HepG2 (cell line): Measurements from ENCODE around the gene ZFR2. TPM values are rescaled to one million over a fixed set of nuclear protein-coding genes. Genes with fewer than 3 reads are reported as not detected.

ENCODE experiments used
- FOSL2 ChIP-seq: sonication (generic); formaldehyde crosslinking; IDR thresholded peaks from 2 replicates; pipeline ENCODE4 v1.4.0; 2020; ENCODE audit warnings: missing genetic modification reagents
- GABPA ChIP-seq, 2 experiments: IDR thresholded peaks; 2 replicates each; pipeline ENCODE4 v1.6.1; 2011 to 2016; ENCODE audit warnings: low read depth in 2 of 2, low read length in 1 of 2, missing biosample characterization in 1 of 2, missing genetic modification characterization in 1 of 2
- GPN1 ChIP-seq: sonication (generic); formaldehyde crosslinking; IDR thresholded peaks from 2 replicates; pipeline ENCODE4 v1.5.1; 2020; ENCODE audit warnings: missing genetic modification reagents, borderline replicate concordance
- NCOA2 ChIP-seq: sonication (generic); formaldehyde crosslinking; IDR thresholded peaks from 2 replicates; pipeline ENCODE4 v1.8.0; 2022; ENCODE audit warnings: inconsistent platforms
- NFIB ChIP-seq: sonication (generic); formaldehyde crosslinking; IDR thresholded peaks from 2 replicates; pipeline ENCODE4 v1.9.0; 2021; ENCODE audit warnings: missing genetic modification reagents, mild to moderate bottlenecking, borderline replicate concordance
- PHF8 ChIP-seq: sonication (generic); formaldehyde crosslinking; IDR thresholded peaks from 2 replicates; pipeline ENCODE4 v1.5.0; 2020; ENCODE audit warnings: missing genetic modification reagents
- RFX5 ChIP-seq: IDR thresholded peaks from 2 replicates; pipeline ENCODE4 v1.6.1; 2011; ENCODE audit warnings: low read depth, low read length, improper control_type of control experiment
- SUZ12 ChIP-seq: fragments of 150-350 bp; IDR thresholded peaks from 2 replicates; pipeline ENCODE4 v1.6.1; 2014; ENCODE audit warnings: low read depth, low read length
- YY1 ChIP-seq: IDR thresholded peaks from 2 replicates; pipeline ENCODE4 v1.6.1; 2011; ENCODE audit warnings: low read length, low read depth, moderate library complexity, mild to moderate bottlenecking; ENCODE audit not compliant: insufficient read depth, insufficient replicate concordance
- ZNF24 ChIP-seq: fragments of 450-650 bp; IDR thresholded peaks from 2 replicates; pipeline ENCODE4 v1.6.1; 2017; ENCODE audit warnings: antibody characterized with exemption, mild to moderate bottlenecking
- ZNF256 ChIP-seq: sonication (generic); formaldehyde crosslinking; conservative IDR thresholded peaks from 2 replicates; pipeline ENCODE4 v1.4.0; 2020; ENCODE audit warnings: missing genetic modification reagents
- ZNF3 ChIP-seq: IDR thresholded peaks from 2 replicates; pipeline ENCODE4 v1.7.0; 2017; ENCODE audit warnings: inconsistent platforms
- ZZZ3 ChIP-seq: sonication (generic); formaldehyde crosslinking; IDR thresholded peaks from 2 replicates; pipeline ENCODE4 v1.4.0; 2020; ENCODE audit warnings: missing genetic modification reagents, mild to moderate bottlenecking, borderline replicate concordance
- polyA plus RNA-seq, 8 experiments: library from polyadenylated mRNA; depleted of rRNA in 3 of 8; stranded (reverse) in 7 of 8; unstranded in 1 of 8; fragments of >200 nt; fragmentation: Illumina TruSeq in 4 of 8; extraction: Trizol in 4 of 8; gene quantifications; 2 replicates each; pipeline versions ENCODE4 v1.2.1 to v1.2.3, GENCODE V29; 2011 to 2016; ENCODE audit warnings: low read depth in 4 of 8, missing spikeins in 1 of 8, mixed read lengths in 1 of 8; ENCODE audit not compliant: insufficient read depth in 1 of 8
- total RNA-seq, 5 experiments: library from RNA; depleted of rRNA; stranded (reverse); fragments of >200 nt; fragmentation: Illumina TruSeq; extraction: Trizol; gene quantifications; 2 replicates each; pipeline ENCODE4 v1.2.3, GENCODE V29; 2016; ENCODE audit warnings: low read depth in 1 of 5
- TF ChIP-seq, protein P1 (sequence below): sonication (generic); formaldehyde crosslinking; IDR thresholded peaks from 2 replicates; pipeline ENCODE4 v1.9.0; 2022; ENCODE audit warnings: missing genetic modification reagents, mild to moderate bottlenecking, borderline replicate concordance
- TF ChIP-seq, protein P2 (sequence below): sonication (generic); formaldehyde crosslinking; IDR thresholded peaks from 2 replicates; pipeline ENCODE4 v1.8.0; 2022; ENCODE audit warnings: missing genetic modification reagents, mild to moderate bottlenecking, borderline replicate concordance
- TF ChIP-seq, protein P3 (sequence below): sonication (generic); formaldehyde crosslinking; IDR thresholded peaks from 2 replicates; pipeline ENCODE4 v1.8.1; 2023; ENCODE audit warnings: missing genetic modification reagents, inconsistent platforms, borderline replicate concordance
- TF ChIP-seq, protein P4 (sequence below): sonication (generic); formaldehyde crosslinking; IDR thresholded peaks from 2 replicates; pipeline ENCODE4 v1.4.0; 2020; ENCODE audit warnings: missing genetic modification reagents, borderline replicate concordance

ZFR2 gene
- total and polyA plus RNA-seq, 2 of the 13 experiments (the other 11 are each of a cell fraction or from before 2014, with no cell fraction given), result 0.37 to 0.69 TPM

DNA sequence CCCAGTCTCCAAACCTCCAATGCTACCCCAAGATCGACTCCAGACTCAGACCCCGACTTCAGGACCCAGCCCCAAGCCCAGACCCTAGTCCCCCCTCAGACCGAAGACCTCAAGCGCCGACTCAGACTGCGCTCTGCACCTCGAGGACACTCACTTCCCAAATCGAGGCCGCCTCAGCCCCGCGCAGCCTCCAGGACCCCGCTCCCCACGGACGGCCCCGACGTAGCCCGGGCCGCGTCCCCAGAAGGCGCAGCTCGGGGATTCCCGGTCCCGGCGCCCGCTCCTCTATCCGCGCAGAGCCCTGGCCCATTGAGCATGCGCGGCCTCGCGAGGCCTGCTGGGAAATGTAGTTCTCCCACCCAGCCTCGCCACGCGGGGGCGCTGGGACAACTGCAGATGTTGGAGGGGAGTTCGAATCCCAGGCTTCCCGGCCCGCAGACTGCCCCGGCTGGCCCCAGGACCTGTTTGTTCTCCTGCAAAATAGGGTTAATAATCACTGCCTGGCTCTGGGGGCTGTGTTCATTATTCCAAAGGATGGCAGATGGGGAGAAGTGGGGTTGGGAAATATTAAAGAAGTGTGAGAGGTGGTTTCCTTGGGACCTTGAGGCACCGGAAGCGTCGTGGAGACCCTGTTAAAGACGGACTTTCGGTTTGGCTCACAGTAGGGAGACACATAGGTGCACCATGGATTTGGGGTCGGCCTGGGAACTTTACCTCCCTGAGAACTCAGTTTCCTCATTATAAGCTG, 107.3 kb downstream of the ZFR2 start, which contains the start of gene APBA3 (continued):
- TF ChIP-seq, protein P1, sequence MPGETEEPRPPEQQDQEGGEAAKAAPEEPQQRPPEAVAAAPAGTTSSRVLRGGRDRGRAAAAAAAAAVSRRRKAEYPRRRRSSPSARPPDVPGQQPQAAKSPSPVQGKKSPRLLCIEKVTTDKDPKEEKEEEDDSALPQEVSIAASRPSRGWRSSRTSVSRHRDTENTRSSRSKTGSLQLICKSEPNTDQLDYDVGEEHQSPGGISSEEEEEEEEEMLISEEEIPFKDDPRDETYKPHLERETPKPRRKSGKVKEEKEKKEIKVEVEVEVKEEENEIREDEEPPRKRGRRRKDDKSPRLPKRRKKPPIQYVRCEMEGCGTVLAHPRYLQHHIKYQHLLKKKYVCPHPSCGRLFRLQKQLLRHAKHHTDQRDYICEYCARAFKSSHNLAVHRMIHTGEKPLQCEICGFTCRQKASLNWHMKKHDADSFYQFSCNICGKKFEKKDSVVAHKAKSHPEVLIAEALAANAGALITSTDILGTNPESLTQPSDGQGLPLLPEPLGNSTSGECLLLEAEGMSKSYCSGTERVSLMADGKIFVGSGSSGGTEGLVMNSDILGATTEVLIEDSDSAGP (CRISPR knock-in tag), result peak; percentile 69; the same call in 1 of the 2 replicates
- TF ChIP-seq GABPA (IDR thresholded peaks at IDR 0.05; ENCODE audit: low read depth, low read length), result peak; percentile 67
- peak; percentile 92 for TF ChIP-seq GABPA (CRISPR knock-in tag; IDR thresholded peaks at IDR 0.05; ENCODE audit: low read depth)
- TF ChIP-seq, protein P2, sequence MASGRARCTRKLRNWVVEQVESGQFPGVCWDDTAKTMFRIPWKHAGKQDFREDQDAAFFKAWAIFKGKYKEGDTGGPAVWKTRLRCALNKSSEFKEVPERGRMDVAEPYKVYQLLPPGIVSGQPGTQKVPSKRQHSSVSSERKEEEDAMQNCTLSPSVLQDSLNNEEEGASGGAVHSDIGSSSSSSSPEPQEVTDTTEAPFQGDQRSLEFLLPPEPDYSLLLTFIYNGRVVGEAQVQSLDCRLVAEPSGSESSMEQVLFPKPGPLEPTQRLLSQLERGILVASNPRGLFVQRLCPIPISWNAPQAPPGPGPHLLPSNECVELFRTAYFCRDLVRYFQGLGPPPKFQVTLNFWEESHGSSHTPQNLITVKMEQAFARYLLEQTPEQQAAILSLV (CRISPR knock-in tag), result peak; percentile 75
- TF ChIP-seq, protein P3, sequence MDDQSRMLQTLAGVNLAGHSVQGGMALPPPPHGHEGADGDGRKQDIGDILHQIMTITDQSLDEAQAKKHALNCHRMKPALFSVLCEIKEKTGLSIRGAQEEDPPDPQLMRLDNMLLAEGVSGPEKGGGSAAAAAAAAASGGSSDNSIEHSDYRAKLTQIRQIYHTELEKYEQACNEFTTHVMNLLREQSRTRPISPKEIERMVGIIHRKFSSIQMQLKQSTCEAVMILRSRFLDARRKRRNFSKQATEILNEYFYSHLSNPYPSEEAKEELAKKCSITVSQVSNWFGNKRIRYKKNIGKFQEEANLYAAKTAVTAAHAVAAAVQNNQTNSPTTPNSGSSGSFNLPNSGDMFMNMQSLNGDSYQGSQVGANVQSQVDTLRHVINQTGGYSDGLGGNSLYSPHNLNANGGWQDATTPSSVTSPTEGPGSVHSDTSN, result no peak
- TF ChIP-seq FOSL2 (CRISPR knock-in tag), result 0 out of 2 replicates have a peak, but pooled peaks have one; percentile 15
- no peak for TF ChIP-seq ZNF3
- no peak for TF ChIP-seq ZZZ3 (CRISPR knock-in tag)
- no peak for TF ChIP-seq GPN1 (CRISPR knock-in tag)
- TF ChIP-seq NCOA2, result peak; percentile 43
- TF ChIP-seq YY1, result peak; percentile 71
- peak; percentile 90 for TF ChIP-seq PHF8 (CRISPR knock-in tag)
- TF ChIP-seq RFX5, result 0 out of 2 replicates have a peak, but pooled peaks have one; percentile 34
- TF ChIP-seq SUZ12, result peak; percentile 91
- peak; percentile 60; the same call in 1 of the 2 replicates for TF ChIP-seq ZNF24
- no peak for TF ChIP-seq NFIB (CRISPR knock-in tag)
- peak; percentile 82; the same call in 1 of the 2 replicates for TF ChIP-seq ZNF256 (CRISPR knock-in tag)
- TF ChIP-seq, protein P4, sequence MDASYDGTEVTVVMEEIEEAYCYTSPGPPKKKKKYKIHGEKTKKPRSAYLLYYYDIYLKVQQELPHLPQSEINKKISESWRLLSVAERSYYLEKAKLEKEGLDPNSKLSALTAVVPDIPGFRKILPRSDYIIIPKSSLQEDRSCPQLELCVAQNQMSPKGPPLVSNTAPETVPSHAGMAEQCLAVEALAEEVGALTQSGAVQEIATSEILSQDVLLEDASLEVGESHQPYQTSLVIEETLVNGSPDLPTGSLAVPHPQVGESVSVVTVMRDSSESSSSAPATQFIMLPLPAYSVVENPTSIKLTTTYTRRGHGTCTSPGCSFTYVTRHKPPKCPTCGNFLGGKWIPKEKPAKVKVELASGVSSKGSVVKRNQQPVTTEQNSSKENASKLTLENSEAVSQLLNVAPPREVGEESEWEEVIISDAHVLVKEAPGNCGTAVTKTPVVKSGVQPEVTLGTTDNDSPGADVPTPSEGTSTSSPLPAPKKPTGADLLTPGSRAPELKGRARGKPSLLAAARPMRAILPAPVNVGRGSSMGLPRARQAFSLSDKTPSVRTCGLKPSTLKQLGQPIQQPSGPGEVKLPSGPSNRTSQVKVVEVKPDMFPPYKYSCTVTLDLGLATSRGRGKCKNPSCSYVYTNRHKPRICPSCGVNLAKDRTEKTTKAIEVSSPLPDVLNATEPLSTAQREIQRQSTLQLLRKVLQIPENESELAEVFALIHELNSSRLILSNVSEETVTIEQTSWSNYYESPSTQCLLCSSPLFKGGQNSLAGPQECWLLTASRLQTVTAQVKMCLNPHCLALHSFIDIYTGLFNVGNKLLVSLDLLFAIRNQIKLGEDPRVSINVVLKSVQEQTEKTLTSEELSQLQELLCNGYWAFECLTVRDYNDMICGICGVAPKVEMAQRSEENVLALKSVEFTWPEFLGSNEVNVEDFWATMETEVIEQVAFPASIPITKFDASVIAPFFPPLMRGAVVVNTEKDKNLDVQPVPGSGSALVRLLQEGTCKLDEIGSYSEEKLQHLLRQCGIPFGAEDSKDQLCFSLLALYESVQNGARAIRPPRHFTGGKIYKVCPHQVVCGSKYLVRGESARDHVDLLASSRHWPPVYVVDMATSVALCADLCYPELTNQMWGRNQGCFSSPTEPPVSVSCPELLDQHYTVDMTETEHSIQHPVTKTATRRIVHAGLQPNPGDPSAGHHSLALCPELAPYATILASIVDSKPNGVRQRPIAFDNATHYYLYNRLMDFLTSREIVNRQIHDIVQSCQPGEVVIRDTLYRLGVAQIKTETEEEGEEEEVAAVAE (CRISPR knock-in tag), result peak; percentile 84; the same call in 1 of the 2 replicates
